Stimulated activated CD4-positive, alpha-beta T cell treated with anti-CD3 and anti-CD28 coated beads, Interleukin-2, amount 100 ng/mL, for 48 hours (primary cell): ENCODE data around the gene MAP4.
"Not testable (repeated sequence)": the region's sequence is repeated elsewhere in the genome, so short reads cannot be mapped to it uniquely, and the experiment has no call there.

Source experiments
- DNase-seq, 2 donors: peaks; one replicate each; pipeline ENCODE4 v3.0.0-alpha.2; 2020

The MAP4 gene

GRCh38 chr3:48016301-48016973 is at the start of gene MAP4:
Gene MAP4, minus strand, starts transcription at chr3:48016416. Its CDS starts 17,556 bp downstream, at chr3:47998860.
- DNase-seq: no peak

DNA sequence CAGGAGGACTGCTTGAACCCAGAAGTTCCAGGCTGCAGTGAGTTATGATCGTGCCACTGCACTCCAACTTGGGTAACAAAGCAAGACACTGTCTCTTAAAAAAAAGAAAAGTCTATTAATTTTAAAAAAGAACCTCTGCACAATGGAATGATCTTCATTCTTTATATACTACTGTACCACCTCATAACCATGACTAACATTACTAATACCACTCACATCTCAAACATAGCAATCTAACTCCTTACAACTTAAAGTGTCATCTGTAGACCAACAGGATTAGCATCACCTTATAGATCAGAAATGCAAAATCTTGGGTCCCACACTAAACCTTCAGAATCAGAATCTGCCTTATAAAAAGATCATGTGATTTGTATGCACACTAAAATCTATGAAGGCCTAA is 48.8 kb upstream of the MAP4 start:
- no peak for DNase-seq

DNA sequence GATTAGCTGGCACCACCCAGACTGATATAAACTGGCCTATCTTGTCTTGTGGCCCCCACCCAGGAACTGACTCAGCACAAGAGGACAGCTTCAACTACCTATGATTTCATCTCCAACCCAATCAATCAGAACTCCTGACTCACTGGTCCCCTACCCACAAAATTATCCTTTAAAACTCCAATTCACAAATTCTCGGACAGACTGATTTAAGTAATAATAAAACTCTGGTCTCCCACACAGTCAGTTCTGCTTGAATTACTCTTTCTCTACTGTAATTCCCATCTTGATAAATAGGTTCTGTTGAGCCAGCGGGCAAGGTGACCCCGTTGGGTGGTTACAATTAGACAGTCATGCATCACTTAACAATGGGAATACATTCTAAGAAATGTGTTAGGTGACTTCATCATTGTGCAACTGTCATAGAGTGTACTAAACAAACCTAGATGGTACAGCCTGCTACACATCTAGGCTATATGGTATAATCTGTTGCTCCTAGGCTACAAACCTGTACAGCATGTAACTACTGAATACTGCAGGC is 48.1 kb upstream of the MAP4 start:
- DNase-seq: no peak

GRCh38 chr3:48061586-48061985 is 45.4 kb upstream of the MAP4 start:
- not testable (repeated sequence) for DNase-seq

DNA sequence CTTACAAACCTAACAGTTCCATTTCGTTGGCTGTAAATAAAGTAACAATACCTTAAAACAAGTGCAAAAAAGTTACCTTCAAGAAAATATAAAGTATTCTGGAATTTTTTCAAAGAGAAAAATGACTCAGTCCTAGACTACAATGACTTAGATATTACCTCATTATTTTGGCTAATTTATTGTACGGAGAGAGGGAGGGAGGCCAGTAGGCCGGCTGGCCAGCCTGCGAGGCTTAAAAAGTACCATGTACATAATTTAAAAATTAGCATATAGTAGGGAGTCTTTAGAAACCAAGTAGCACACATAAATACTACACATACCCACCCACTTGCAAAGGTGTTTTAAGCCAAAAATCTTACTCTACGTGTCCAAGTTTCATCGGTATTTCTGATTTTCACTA is 41.9 kb upstream of the MAP4 start:
- DNase-seq: no peak

DNA sequence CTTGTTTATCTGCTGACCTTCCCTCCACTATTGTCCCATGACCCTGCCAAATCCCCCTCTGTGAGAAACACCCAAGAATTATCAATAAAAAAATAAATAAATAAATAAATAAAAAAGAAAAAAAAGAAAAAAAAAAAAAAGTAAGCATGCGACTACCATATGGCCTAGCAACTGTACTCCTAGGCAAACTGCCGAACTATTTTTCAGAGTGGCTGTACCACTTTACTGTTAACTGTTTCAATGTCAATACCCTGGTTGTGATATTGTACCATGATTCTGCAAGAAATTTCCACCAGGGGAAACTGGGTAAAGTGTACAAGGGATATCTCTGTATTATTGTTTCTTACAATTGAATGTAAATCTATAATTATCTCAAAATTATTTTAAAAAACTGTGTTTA is 41.3 kb upstream of the MAP4 start:
- DNase-seq: no peak

DNA sequence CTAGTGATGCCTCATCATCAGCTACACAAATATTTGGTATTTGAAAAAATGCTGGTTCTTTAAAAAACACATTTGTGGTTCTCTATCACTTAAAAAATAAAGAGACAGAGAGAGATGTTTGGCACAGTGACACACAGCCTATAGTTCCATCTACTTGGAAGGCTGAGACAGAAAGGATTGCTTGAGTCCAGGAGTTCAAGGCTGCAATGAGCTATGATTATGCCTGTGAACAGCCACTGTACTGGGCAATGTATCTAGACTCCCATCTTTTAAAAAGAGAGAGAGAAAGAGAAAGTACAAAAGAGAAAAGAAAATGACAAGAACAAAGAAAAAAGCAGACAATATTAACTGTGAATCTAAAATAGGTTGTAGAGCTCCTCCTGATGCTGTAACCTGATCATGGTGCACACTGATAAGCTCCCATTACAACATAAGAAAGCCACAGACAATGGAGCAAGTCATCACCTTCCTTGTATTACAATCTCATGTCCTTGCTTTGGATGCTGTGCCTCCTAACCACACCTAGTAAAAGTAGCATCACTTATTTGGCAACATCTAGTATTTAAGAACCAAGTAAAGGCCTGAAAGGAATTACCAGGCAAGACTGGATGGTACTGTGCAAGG is 31.7 kb upstream of the MAP4 start:
- DNase-seq: no peak

- DNase-seq: no peak
Observed at GRCh38 chr3:48042071-48042760, 26.0 kb upstream of the MAP4 start.

DNA sequence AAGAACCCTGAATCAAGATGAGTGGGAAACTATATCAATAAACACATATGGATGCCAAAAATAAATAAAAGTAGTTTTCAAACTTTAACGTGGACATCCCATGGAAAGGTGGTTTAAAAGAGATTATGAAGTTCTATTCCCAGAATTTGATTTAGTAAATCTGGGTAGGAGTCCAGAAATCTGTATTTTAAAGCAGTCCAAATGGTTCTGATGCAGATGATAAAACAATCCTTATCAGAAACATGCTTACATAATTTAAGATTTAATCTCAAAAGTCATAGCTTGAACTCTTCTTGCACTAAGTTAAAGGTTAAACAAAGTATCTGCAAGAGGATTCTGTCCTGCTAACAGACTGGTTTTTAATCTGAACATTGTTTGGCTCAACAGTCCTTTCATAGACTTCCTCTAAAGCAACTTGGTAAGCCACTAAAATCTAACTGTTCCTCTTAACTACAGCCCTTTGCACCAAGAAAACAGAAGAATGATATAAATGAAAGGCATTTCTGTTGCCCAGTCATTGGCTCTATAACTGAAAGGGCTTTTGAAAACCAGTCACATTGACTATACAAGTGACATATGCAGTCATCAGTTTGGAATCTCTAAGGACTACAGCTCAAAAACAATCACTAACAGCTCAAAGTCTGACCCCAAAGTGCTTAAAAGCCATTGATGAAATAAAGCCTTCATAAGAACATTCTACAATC is 23.4 kb upstream of the MAP4 start:
- no peak for DNase-seq

GRCh38 chr3:48038971-48039481 is 22.8 kb upstream of the MAP4 start:
- no peak for DNase-seq

DNA sequence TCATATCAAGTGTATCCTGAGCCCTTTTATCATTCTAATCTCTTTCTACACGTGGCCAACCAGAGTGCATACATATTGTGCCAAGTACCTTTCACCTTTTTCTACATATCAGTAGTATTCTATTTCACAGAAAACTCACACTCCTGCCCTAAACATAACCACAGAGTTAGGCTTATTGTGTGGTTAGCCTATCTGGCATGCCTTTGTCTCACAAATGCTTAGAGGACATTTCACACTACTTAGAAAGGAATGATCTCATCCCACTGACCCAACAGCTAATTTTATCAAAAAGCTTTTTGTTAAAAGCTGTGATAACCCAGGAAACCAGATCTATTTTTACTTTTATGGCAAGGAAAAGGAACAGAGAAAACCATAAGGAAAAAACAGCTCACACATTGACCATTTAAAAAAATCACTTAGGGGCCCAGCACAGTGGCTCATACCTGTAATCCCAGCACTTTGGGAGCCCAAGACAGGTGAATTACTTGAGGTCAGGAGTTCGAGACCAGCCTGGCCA is 17.8 kb upstream of the MAP4 start:
- DNase-seq: no peak

DNA sequence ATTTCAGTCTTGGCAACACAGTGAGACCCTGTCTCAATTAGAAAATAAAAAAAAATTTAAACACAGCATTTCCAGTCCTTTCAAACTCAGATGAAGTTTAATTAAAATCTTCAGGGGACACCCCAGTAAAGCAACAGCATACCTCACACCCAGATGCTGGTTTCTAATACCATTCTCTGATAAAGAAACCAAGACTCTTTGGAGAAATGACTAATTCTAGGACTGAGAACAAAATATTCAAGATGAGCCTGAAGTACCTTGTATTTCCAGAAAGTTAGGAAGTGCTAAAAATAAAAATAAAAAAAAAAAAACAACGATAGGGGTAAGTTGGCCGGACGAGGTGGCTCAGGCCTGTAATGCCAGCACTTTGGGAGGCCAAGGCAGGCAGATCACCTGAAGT is 14.0 kb upstream of the MAP4 start:
- no peak for DNase-seq

GRCh38 chr3:48026951-48027908 is 11.0 kb upstream of the MAP4 start:
- DNase-seq: no peak

- DNase-seq: no peak
Observed at GRCh38 chr3:48026098-48026497, 9.9 kb upstream of the MAP4 start.

GRCh38 chr3:48024401-48024800 is 8.2 kb upstream of the MAP4 start:
- DNase-seq: no peak

- no peak for DNase-seq
Observed at GRCh38 chr3:48023377-48023776, 7.2 kb upstream of the MAP4 start.

- DNase-seq: no peak
Observed at GRCh38 chr3:48022178-48022577, 6.0 kb upstream of the MAP4 start.

DNA sequence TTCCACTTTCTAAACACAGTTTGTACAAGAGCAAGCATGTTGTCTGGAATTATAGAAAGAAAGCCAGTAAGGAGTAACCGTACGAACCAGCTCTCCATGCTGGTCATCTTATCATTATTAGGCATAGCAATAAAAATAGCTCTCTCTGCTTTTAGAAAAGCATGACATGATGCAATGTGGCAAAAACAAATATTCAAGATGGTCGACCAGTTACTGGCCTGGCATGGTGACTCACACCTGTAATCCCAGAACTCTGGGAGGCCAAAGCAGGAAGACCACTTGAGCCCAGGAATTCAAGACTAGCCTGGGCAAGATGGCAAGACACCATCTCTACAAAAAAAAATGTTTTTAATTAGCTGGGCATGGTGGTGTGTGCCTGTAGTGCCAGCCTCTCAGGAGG is 2.6 kb upstream of the MAP4 start:
- DNase-seq: no peak

DNA sequence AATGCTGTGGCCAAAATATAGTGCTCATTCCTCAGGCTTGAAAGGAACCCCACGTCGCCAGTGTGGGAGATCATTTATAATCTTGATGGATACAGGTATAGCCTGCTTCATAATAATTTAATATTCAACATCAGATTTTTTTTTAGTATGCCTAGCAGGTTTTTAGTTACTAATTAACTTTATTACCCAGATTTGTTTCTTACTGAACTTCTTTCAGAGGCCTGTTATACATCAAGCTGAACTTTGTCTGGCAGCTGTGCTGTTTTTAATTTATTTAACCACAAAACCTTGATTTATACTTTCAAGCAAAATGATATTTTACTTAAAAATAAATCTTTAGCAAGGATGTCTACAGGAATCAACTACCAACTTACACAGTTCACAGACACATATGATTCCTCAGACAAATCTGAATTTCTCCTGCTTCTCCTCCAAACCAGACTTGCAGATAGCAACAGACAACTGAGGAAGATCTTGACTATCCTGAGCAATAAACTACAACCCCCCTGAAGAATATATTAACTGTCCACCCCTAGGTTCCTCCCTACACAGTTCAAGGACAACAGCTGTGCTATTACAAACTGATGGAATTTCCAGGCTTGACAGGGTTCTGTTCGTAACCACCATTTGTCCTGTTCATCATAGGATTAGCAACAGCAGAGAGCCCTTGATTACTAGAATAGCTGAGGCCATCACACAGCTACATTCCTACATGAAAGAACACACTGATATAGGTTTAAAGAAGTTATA is 610 bp downstream of the MAP4 start:
- DNase-seq: no peak

DNA sequence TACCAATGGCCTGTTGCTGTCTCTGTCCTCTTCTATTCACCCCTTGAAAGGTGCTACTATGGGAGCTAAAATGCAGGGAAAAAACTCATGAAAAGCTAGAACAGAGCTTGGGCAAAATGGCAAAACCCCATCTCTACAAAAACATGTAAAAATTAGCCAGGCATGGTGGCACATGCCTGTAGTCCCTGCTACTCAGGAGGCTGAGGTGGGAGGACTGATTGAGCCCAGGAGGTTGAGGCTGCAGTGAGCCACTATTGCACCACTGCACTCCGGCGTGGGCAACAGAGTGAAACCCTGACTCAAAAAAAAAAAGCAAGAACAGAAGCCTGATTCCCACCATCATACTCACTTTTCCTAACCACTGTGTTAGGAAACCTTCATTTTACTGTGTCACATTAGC is 1.9 kb downstream of the MAP4 start:
- DNase-seq: no peak
